Mesenchymal stem cell (in vitro differentiated cells and primary cell): ENCODE measurements around the gene PTPRN2.
A peak's percentile ranks its signal among the peaks of the same experiment; 100 is the strongest.

Experiments
- DNase-seq: peaks from one replicate; pipeline ENCODE4 v3.0.0-alpha.2; 2013
- H2AFZ ChIP-seq: one replicate; pipeline ENCODE4 v1.6.1; 2013; ENCODE audit warnings: low read depth, mild to moderate bottlenecking, control low read depth, inconsistent platforms, low read length, moderate library complexity
- H2AK5ac ChIP-seq: 2 replicates; pipeline ENCODE4 v1.6.1; 2013; ENCODE audit warnings: low read length, moderate library complexity, mild to moderate bottlenecking, inconsistent platforms; ENCODE audit not compliant: severe bottlenecking
- H2BK120ac ChIP-seq: one replicate; pipeline ENCODE4 v1.6.1; 2013; ENCODE audit warnings: low read depth, mild to moderate bottlenecking, inconsistent platforms, low read length, moderate library complexity
- H2BK12ac ChIP-seq, 2 experiments: one replicate each; pipeline ENCODE4 v1.6.1; 2013; ENCODE audit warnings: inconsistent platforms in 2 of 2, low read length in 2 of 2, mild to moderate bottlenecking in 2 of 2, moderate library complexity in 2 of 2, control low read depth in 1 of 2
- H2BK15ac ChIP-seq: one replicate; pipeline ENCODE4 v1.6.1; 2013; ENCODE audit warnings: mild to moderate bottlenecking, low read depth, inconsistent platforms; ENCODE audit not compliant: poor library complexity, severe bottlenecking
- H2BK5ac ChIP-seq: 2 replicates; pipeline ENCODE4 v1.6.1; 2013; ENCODE audit warnings: low read depth, mild to moderate bottlenecking, low read length, control low read depth, inconsistent platforms; ENCODE audit not compliant: poor library complexity, severe bottlenecking
- H3K14ac ChIP-seq, 2 experiments: one replicate each; pipeline ENCODE4 v1.6.1; 2013; ENCODE audit warnings: inconsistent platforms in 2 of 2, low read length in 2 of 2, control low read depth in 1 of 2, mild to moderate bottlenecking in 1 of 2, moderate library complexity in 1 of 2
- H3K18ac ChIP-seq, 2 experiments: one replicate each; pipeline ENCODE4 v1.6.1; 2013; ENCODE audit warnings: inconsistent platforms in 2 of 2, low read length in 2 of 2, control low read depth in 1 of 2, low read depth in 1 of 2, mild to moderate bottlenecking in 1 of 2
- H3K23ac ChIP-seq, 2 experiments: one replicate each; pipeline ENCODE4 v1.6.1; 2013; ENCODE audit warnings: inconsistent platforms in 2 of 2, low read length in 2 of 2, mild to moderate bottlenecking in 2 of 2, moderate library complexity in 2 of 2, control low read depth in 1 of 2
- H3K27ac ChIP-seq: 2 replicates; pipeline ENCODE4 v1.5.1; 2013; ENCODE audit warnings: mild to moderate bottlenecking, moderate library complexity, low read length, control low read depth, inconsistent platforms; ENCODE audit not compliant: poor library complexity, severe bottlenecking
- H3K27me3 ChIP-seq, 2 experiments: 2 replicates each; pipeline versions ENCODE4 v1.6.1 to v1.7.0; 2013; ENCODE audit warnings: low read length in 2 of 2, mild to moderate bottlenecking in 2 of 2, moderate library complexity in 2 of 2, control low read depth in 1 of 2, inconsistent platforms in 1 of 2; ENCODE audit not compliant: control insufficient read depth in 1 of 2, insufficient read depth in 1 of 2
- H3K36me3 ChIP-seq, 2 experiments: 2 replicates each; pipeline versions ENCODE4 v1.6.1 to v1.7.0; 2013; ENCODE audit warnings: low read length in 2 of 2, control low read depth in 1 of 2, inconsistent platforms in 1 of 2, low read depth in 1 of 2, mild to moderate bottlenecking in 1 of 2; ENCODE audit not compliant: insufficient read depth in 2 of 2, control insufficient read depth in 1 of 2
- H3K4ac ChIP-seq, 2 experiments: one replicate each; pipeline ENCODE4 v1.6.1; 2013; ENCODE audit warnings: inconsistent platforms in 2 of 2, low read length in 2 of 2, mild to moderate bottlenecking in 2 of 2, moderate library complexity in 2 of 2, control low read depth in 1 of 2, low read depth in 1 of 2
- H3K4me1 ChIP-seq: 2 replicates; pipeline ENCODE4 v1.6.1; 2013; ENCODE audit warnings: low read depth, low read length, control low read depth; ENCODE audit not compliant: control insufficient read depth, insufficient read depth
- H3K4me2 ChIP-seq: 2 replicates; pipeline ENCODE4 v1.6.1; 2013; ENCODE audit warnings: low read length, mild to moderate bottlenecking, inconsistent platforms; ENCODE audit not compliant: poor library complexity, severe bottlenecking
- H3K4me3 ChIP-seq, 2 experiments: 2 replicates each; pipeline versions ENCODE4 v1.5.1 to v1.7.0; 2013; ENCODE audit warnings: low read length in 2 of 2, mild to moderate bottlenecking in 2 of 2, control low read depth in 1 of 2, low read depth in 1 of 2; ENCODE audit not compliant: insufficient read depth in 1 of 2
- H3K79me1 ChIP-seq: replicated peaks from 2 replicates; pipeline ENCODE4 v1.6.1; 2013; ENCODE audit warnings: mild to moderate bottlenecking, control low read depth, low read length, inconsistent platforms; ENCODE audit not compliant: poor library complexity, severe bottlenecking
- H3K9ac ChIP-seq: 2 replicates; pipeline ENCODE4 v1.7.0; 2013; ENCODE audit warnings: mild to moderate bottlenecking, low read length, moderate library complexity
- H3K9me3 ChIP-seq: 2 replicates; pipeline ENCODE4 v1.7.0; 2013; ENCODE audit warnings: mild to moderate bottlenecking, low read length; ENCODE audit not compliant: control insufficient read depth
- H4K8ac ChIP-seq: one replicate; pipeline ENCODE4 v1.6.1; 2013; ENCODE audit warnings: inconsistent platforms, mild to moderate bottlenecking, low read length, moderate library complexity
- H4K91ac ChIP-seq: one replicate; pipeline ENCODE4 v1.6.1; 2013; ENCODE audit warnings: mild to moderate bottlenecking, low read length, inconsistent platforms
- WGBS: methylation state at CpG from one replicate; pipeline ENCODE4 v1.1.7; 2013; ENCODE audit warnings: mixed read lengths; 5-methylcytosine and 5-hydroxymethylcytosine counted together

PTPRN2 gene

DNA sequence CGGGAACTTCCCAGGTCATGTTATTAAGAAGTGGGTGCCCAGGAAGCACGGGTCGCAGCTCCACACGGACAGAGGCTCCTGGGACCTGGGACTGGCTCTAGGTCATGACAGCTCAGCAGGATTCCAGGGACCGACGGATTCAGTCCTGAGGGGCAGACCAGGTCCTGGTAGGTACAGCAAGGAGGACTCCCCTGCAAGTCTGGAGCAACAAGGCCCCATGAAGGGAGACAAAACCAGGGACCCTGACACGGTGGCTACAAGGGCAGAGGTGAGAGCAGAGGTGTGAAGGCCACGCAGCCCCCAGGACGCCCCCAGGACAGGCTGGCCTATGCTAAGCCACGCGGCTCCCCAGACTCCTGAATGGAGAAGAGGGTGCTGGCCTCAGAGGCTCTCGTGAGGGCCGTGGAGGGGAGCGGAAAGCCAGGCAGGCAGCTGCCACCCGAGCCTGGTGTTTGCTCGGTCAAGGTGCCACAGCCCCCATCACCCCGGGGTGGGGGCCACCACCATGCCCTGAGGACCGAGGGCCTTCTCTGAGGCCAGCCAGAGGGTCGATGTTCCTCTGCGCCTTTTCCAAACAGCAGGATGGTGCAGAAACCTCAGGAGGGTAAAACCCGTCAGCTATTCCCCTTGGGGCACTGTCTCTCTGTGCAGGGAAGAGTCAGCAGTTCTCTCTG, 348.9 kb downstream of the PTPRN2 start:
- Histone ChIP-seq H3K18ac (no peak overlapping the region), H3K79me1 (no peaks in the 10 kb centered on the region), H3K4me1 (no peaks in the 10 kb centered on the region), H3K9ac (no peak overlapping the region), H3K9me3 (peaks cover 7% of the 10 kb centered on the region), H2BK120ac (no peak overlapping the region), H3K4me3 (no peak overlapping the region), H2AK5ac (no peak overlapping the region), H2BK15ac (no peak overlapping the region), H4K8ac (no peak overlapping the region), H3K27me3 (no peaks in the 10 kb centered on the region), H3K14ac (no peak overlapping the region), H3K27ac (no peak overlapping the region), H4K91ac (peak overlapping the region; percentile 5), H3K36me3 (no peaks in the 10 kb centered on the region), H3K23ac (no peak overlapping the region), H3K4ac (no peak overlapping the region), H3K4me2 (no peak overlapping the region), H2BK12ac (no peak overlapping the region), H2AFZ (no peak overlapping the region), H2BK5ac (no peak overlapping the region)
- no peak for DNase-seq
- WGBS = 77% methylated on average over 21 of the region's 21 CpGs

DNA sequence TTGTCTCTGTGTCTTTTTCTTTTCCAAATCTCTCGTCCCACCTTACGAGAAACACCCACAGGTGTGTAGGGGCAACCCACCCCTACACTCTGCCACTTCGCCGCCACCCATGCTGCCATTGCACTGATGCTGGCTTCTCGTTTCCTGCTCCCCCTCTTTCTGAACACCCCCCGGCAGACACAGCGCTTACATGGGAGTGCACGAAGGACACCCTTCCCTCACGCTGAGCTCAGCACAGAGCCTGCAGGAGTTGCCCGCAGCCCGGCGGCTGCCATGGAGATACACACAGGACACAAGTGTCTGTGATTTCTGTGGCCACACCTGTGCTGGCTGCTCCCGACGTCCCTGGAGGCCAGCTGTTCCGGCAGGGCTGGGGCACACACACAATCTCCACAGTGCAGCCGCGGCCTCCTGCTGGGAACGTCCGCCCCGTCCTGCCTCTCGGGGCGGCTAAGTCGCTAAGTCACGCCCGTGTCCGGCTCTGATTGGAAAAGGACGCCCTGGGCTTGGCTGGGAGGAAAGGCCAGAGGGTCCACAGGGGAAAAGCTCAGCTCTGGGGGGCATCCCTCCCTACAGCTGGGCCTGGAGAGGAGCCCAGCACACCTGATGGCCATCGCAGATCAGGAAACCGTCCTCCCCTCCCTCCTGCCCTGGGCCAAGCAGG, 349.8 kb downstream of the PTPRN2 start:
- no peak overlapping the region for H3K4me2 ChIP-seq
- no peak overlapping the region for H2BK5ac ChIP-seq
- H3K4me3 ChIP-seq = no peak overlapping the region
- no peak for DNase-seq
- no peak overlapping the region for H3K23ac ChIP-seq
- no peak overlapping the region for H3K4ac ChIP-seq
- no peak overlapping the region for H2BK12ac ChIP-seq
- H2AFZ ChIP-seq = no peak overlapping the region
- H2BK120ac ChIP-seq = no peak overlapping the region
- H3K9ac ChIP-seq = no peak overlapping the region
- no peaks in the 10 kb centered on the region for H3K4me1 ChIP-seq
- no peak overlapping the region for H3K14ac ChIP-seq
- no peak overlapping the region for H3K27ac ChIP-seq
- no peak overlapping the region for H2AK5ac ChIP-seq
- WGBS = 89% methylated on average over 27 of the region's 29 CpGs
- no peak overlapping the region for H2BK15ac ChIP-seq
- no peak overlapping the region for H3K18ac ChIP-seq
- no peak overlapping the region for H4K91ac ChIP-seq
- H3K36me3 ChIP-seq = no peaks in the 10 kb centered on the region
- peaks cover 11% of the 10 kb centered on the region for H3K9me3 ChIP-seq
- H4K8ac ChIP-seq = no peak overlapping the region
- no peaks in the 10 kb centered on the region for H3K79me1 ChIP-seq
- no peaks in the 10 kb centered on the region for H3K27me3 ChIP-seq

DNA sequence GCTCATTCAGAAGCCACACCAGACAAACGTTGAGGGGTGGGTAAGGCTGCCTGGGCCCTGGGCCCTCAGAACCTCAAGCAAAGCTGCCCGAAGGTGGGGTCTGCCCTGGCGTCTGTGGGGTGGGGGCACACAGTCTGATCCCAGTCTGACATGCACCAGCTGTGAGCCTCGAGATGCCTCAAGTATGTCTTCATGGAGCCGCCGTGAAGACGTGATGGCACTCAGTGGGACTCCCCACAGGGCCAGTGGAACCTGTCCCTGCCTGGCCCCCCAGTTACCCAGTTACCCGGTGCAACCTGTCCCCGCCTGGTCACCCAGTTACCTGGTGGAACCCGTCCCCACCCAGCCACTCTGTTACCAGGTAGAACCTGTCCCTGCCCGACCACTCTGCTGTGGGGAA, 351.2 kb downstream of the PTPRN2 start:
- Histone ChIP-seq H3K18ac (no peak overlapping the region), H3K9ac (no peak overlapping the region), H3K36me3 (no peaks in the 10 kb centered on the region), H3K79me1 (no peaks in the 10 kb centered on the region), H3K23ac (no peak overlapping the region), H3K27ac (no peak overlapping the region), H2BK12ac (no peak overlapping the region), H3K4me2 (no peak overlapping the region), H3K14ac (no peak overlapping the region), H2AFZ (no peak overlapping the region), H3K9me3 (peaks cover 12% of the 10 kb centered on the region), H2BK15ac (no peak overlapping the region), H4K8ac (no peak overlapping the region), H3K27me3 (no peaks in the 10 kb centered on the region), H3K4me3 (no peak overlapping the region), H4K91ac (no peak overlapping the region), H3K4me1 (no peaks in the 10 kb centered on the region), H2BK5ac (no peak overlapping the region), H3K4ac (no peak overlapping the region), H2AK5ac (no peak overlapping the region), H2BK120ac (no peak overlapping the region)
- no peak for DNase-seq
- 90% methylated on average over 8 of the region's 11 CpGs for WGBS

- 78% methylated on average over 16 of the region's 16 CpGs for WGBS
- DNase-seq = no peak
- H2AFZ ChIP-seq = no peak overlapping the region
- no peak overlapping the region for H3K4me2 ChIP-seq
- H3K23ac ChIP-seq = no peak overlapping the region
- no peak overlapping the region for H3K27ac ChIP-seq
- H4K8ac ChIP-seq = no peak overlapping the region
- no peak overlapping the region for H3K4ac ChIP-seq
- no peaks in the 10 kb centered on the region for H3K36me3 ChIP-seq
- no peak overlapping the region for H3K18ac ChIP-seq
- H2BK120ac ChIP-seq = no peak overlapping the region
- no peak overlapping the region for H2BK12ac ChIP-seq
- no peaks in the 10 kb centered on the region for H3K27me3 ChIP-seq
- H3K14ac ChIP-seq = no peak overlapping the region
- peak overlapping the region in 1 of 2 experiments; percentile 7 for H3K4me3 ChIP-seq
- H3K4me1 ChIP-seq = no peaks in the 10 kb centered on the region
- H3K9ac ChIP-seq = no peak overlapping the region
- H4K91ac ChIP-seq = no peak overlapping the region
- no peak overlapping the region for H2BK15ac ChIP-seq
- H3K79me1 ChIP-seq = no peaks in the 10 kb centered on the region
- peaks cover 17% of the 10 kb centered on the region for H3K9me3 ChIP-seq
- no peak overlapping the region for H2AK5ac ChIP-seq
- H2BK5ac ChIP-seq = no peak overlapping the region
These were observed 351.8 kb downstream of the PTPRN2 start for GRCh38 chr7:158235862-158236261.
